Stimulated activated naive CD8-positive, alpha-beta T cell treated with anti-CD3 and anti-CD28 coated beads, Interleukin-15, amount 100 ng/mL, for 72 hours (primary cell): ENCODE measurements around the gene TUBB.
"Not testable (repeated sequence)": the region's sequence is repeated elsewhere in the genome, so short reads cannot be mapped to it uniquely, and the experiment has no call there.

Source experiments
- ATAC-seq: fragments of 150-1000 bp; cut with Tn5 transposase; 2 replicates; pipeline ENCODE4 v1.10.0; 2021; ENCODE audit warnings: mild to moderate bottlenecking, moderate library complexity
- DNase-seq, 2 donors: peaks; one replicate each; pipeline ENCODE4 v3.0.0; 2021 to 2022
- H3K27ac Mint-ChIP-seq, 2 donors: one replicate each; pipeline ENCODE4 v1.8.0; 2022; ENCODE audit warnings: mild to moderate bottlenecking in 2 of 2, mixed read lengths in 2 of 2, moderate library complexity in 2 of 2
- H3K27me3 Mint-ChIP-seq: one replicate; pipeline ENCODE4 v1.8.0; 2022; ENCODE audit warnings: mixed read lengths
- H3K4me1 Mint-ChIP-seq: one replicate; pipeline ENCODE4 v1.8.0; 2022; ENCODE audit warnings: mild to moderate bottlenecking, mixed read lengths
- H3K4me3 Mint-ChIP-seq, 2 donors: one replicate each; pipeline ENCODE4 v1.8.0; 2022; ENCODE audit warnings: mild to moderate bottlenecking in 2 of 2, mixed read lengths in 2 of 2, moderate library complexity in 1 of 2
- H3K9me3 Mint-ChIP-seq, 2 donors: one replicate each; pipeline ENCODE4 v1.8.0; 2022; ENCODE audit warnings: mixed read lengths in 2 of 2

Gene TUBB

GRCh38 chr6:30705620-30706019 is 14.5 kb upstream of the TUBB start:
- H3K27me3 Mint-ChIP-seq = no peaks in the 10 kb centered on the region
- peaks cover 6% of the 10 kb centered on the region for H3K4me1 Mint-ChIP-seq
- ATAC-seq (no peak), DNase-seq (no peak)
- H3K9me3 Mint-ChIP-seq = no peaks in the 10 kb centered on the region
- no peak overlapping the region for H3K27ac Mint-ChIP-seq
- H3K4me3 Mint-ChIP-seq = no peak overlapping the region

GRCh38 chr6:30707281-30707850 is 12.8 kb upstream of the TUBB start:
- H3K27me3 Mint-ChIP-seq = no peaks in the 10 kb centered on the region
- peaks cover 17% of the 10 kb centered on the region for H3K4me1 Mint-ChIP-seq
- no peak overlapping the region for H3K27ac Mint-ChIP-seq
- ATAC-seq = no peak
- H3K4me3 Mint-ChIP-seq = no peak overlapping the region
- DNase-seq = no peak
- H3K9me3 Mint-ChIP-seq = no peaks in the 10 kb centered on the region

GRCh38 chr6:30709101-30709868 is 10.9 kb upstream of the TUBB start:
- Mint-ChIP-seq H3K4me1 (peaks cover 31% of the 10 kb centered on the region), H3K27ac (no peak overlapping the region), H3K9me3 (no peaks in the 10 kb centered on the region), H3K27me3 (no peaks in the 10 kb centered on the region), H3K4me3 (no peak overlapping the region)
- ATAC-seq = no peak
- no peak for DNase-seq

DNA sequence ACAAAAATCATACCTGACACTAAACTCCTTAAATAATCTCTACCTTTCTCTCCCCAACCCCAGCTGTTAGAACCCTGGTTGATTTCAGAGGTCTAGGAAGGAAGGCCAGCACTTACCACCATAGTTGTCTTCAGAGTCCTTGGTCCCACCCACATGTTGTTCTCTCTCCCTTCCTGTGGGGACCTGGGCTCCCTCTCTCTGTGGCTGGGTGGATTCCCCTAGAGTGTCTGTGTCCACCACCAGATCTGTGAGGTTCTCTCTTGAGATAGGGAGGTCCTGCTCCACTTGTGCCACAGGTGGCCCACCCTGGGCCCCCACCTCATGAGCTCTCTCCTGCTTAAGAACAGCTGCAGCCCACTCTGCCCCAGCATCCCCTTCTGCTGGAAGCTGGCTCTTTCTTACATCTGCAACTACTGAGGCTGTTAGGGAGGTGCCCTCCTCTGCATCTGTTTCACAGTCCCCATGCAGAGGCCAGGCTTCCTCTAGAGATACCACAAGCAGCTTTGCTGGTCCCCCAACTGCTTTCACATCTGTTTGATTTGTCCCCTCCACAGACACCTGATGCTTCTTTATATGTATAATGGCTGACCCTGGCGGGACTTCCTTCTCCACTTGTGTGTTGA is 8.3 kb upstream of the TUBB start:
- peak overlapping the region; percentile 34 to 39 for H3K4me3 Mint-ChIP-seq
- ATAC-seq (peak; percentile 88), DNase-seq (peak in 1 of 2 donors; percentile 30)
- H3K27ac Mint-ChIP-seq = peak overlapping the region; percentile 4 to 50
- H3K4me1 Mint-ChIP-seq = peaks cover 50% of the 10 kb centered on the region
- no peaks in the 10 kb centered on the region for H3K9me3 Mint-ChIP-seq
- no peaks in the 10 kb centered on the region for H3K27me3 Mint-ChIP-seq

DNA sequence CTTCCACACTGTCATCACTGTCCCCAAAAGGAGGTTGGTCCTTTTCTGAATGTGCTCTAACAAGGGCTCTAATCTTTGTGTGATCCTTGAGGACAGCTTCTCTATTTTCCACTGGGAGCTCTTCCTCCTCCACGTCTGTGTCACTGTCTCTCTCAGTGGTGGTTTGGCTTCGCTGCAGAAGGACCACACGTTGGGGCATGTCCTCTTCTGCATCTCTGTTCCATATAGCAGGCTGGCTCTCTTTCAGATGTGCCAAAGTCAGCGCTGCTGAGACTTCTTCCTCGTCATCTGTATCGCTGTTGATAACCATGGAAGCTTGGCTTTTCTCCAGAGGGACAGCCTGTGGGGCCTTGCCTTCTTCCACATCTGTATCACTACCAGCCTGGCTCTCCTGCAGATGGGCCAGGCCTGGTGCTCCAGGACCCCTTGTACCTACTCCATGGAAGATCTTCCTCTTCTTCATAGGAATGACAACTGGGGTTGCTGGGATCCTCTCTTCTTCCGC is 7.7 kb upstream of the TUBB start:
- Mint-ChIP-seq H3K4me3 (peak overlapping the region; percentile 34 to 39), H3K27me3 (no peaks in the 10 kb centered on the region), H3K9me3 (no peaks in the 10 kb centered on the region), H3K4me1 (peaks cover 56% of the 10 kb centered on the region), H3K27ac (peak overlapping the region; percentile 19 to 50)
- DNase-seq = no peak
- ATAC-seq = no peak

DNA sequence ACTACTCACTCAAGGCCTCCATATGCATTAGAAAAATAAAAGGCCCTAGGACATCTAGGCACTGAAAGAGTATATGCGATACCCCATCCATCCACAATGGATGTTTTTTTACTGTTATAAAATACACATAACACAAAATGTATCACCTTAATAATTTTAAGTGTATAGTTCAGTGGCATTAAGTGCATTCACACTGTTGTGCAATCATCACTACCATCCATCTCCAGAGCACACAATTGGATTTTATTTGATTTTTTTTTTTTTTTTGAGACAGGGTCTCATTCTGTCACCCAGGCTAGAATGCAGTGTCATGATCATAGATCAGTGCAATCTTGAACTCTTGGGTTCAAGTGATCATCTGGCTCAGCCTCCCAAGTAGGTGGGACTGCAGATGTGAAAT is 5.9 kb upstream of the TUBB start:
- Mint-ChIP-seq H3K4me1 (peaks cover 71% of the 10 kb centered on the region), H3K27me3 (no peaks in the 10 kb centered on the region), H3K4me3 (no peak overlapping the region), H3K27ac (no peak overlapping the region), H3K9me3 (no peaks in the 10 kb centered on the region)
- no peak for ATAC-seq
- no peak for DNase-seq

- peak overlapping the region; percentile 88 for H3K4me3 Mint-ChIP-seq
- DNase-seq (no peak), ATAC-seq (no peak)
- no peaks in the 10 kb centered on the region for H3K9me3 Mint-ChIP-seq
- peaks cover 73% of the 10 kb centered on the region for H3K4me1 Mint-ChIP-seq
- no peaks in the 10 kb centered on the region for H3K27me3 Mint-ChIP-seq
- H3K27ac Mint-ChIP-seq = peak overlapping the region; percentile 99 to 100
Measured at GRCh38 chr6:30716879-30717128, 3.3 kb upstream of the TUBB start.

GRCh38 chr6:30717129-30717844 is 2.9 kb upstream of the TUBB start, which contains the start of gene MDC1:
MDC1 (minus strand) TSS chr6:30717281; CDS start chr6:30715175, 2,106 bp downstream.
- peak; percentile 87 for ATAC-seq
- H3K4me3 Mint-ChIP-seq = peak within 1 kb of the TSS; percentile 88
- peak; percentile 99 to 100 for DNase-seq
- no peaks in the 10 kb centered on the region for H3K9me3 Mint-ChIP-seq
- no peaks in the 10 kb centered on the region for H3K27me3 Mint-ChIP-seq
- peaks cover 72% of the 10 kb centered on the region for H3K4me1 Mint-ChIP-seq
- peak within 1 kb of the TSS; percentile 99 to 100 for H3K27ac Mint-ChIP-seq

GRCh38 chr6:30717845-30718720 is 2.1 kb upstream of the TUBB start:
- peak overlapping the region; percentile 88 for H3K4me3 Mint-ChIP-seq
- H3K27me3 Mint-ChIP-seq, ATAC-seq, DNase-seq, H3K9me3 Mint-ChIP-seq: not testable (repeated sequence)
- peaks cover 72% of the 10 kb centered on the region for H3K4me1 Mint-ChIP-seq
- H3K27ac Mint-ChIP-seq = peak overlapping the region; percentile 97 to 100

DNA sequence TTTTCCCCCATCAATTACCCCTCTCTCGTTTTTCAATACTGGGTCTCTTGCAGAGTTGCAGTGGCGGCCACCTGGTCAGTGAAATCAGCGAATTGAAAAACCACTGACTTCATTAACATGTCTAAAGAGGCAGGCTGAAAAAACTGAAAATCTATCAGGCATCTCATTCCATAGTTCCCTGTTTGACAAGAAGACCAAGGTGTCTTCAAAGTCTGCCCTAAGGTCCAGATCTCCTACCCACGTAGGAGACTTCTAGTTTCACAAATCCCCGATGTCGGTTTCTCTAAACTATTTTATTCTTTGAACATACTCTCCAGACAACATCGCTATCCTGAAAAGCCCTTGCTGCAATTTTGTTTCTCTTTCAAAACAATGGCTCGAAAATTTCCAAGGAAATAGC is 796 bp upstream of the TUBB start:
- Mint-ChIP-seq H3K27ac (peak overlapping the region; percentile 99), H3K9me3 (no peaks in the 10 kb centered on the region), H3K4me3 (peak overlapping the region; percentile 88), H3K4me1 (peaks cover 78% of the 10 kb centered on the region), H3K27me3 (no peaks in the 10 kb centered on the region)
- ATAC-seq (no peak), DNase-seq (no peak)

GRCh38 chr6:30720738-30721197 is 616 bp downstream of the TUBB start:
- DNase-seq = peak; percentile 65 to 79
- Mint-ChIP-seq H3K4me3 (peak overlapping the region; percentile 88), H3K27me3 (no peaks in the 10 kb centered on the region), H3K4me1 (peaks cover 79% of the 10 kb centered on the region), H3K9me3 (no peaks in the 10 kb centered on the region), H3K27ac (peak overlapping the region; percentile 99)
- ATAC-seq = no peak

DNA sequence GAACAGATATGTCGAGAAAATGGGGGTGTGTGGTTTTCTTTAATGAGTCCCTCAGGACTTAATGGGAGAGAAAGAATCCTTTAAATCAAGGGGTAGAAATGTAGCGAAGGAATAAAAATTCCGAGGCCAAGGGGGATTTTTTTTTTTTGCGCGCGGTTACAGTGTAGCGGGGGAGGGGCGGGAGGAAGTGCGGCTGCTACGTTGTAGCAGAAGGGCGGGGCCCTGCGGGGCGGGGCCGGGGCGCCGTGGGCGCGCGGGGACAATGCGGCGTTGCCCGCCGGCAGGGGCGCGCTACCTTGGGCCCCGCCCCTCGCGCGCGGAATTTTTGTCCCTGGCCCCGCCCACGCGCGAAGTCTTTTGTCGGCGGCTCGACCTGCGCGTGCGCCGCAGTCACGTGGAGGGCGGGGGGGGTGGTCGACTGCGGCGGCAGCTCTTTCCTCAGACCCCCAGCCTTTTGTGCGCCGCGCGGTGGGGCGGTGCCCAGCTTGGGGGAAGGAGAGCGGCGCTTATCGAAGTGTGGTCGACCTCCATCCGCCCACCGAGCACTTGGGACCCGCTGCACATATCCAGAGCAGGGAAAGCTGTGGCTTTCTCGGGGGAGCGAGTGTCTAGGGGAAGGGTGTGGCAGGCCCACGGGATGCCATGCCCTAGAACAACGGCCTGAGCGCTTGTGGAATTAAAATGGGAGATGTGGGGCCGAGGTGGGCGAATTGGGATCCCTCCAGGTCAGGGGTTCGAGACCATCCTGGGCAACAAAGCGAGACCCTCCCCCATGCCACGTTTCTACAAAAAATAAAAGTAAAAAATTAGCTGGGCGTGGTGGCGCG is 1.3 kb downstream of the TUBB start:
- no peaks in the 10 kb centered on the region for H3K9me3 Mint-ChIP-seq
- peaks cover 75% of the 10 kb centered on the region for H3K4me1 Mint-ChIP-seq
- peak overlapping the region; percentile 88 for H3K4me3 Mint-ChIP-seq
- no peaks in the 10 kb centered on the region for H3K27me3 Mint-ChIP-seq
- DNase-seq (peak; percentile 94 to 96), ATAC-seq (peak; percentile 30)
- H3K27ac Mint-ChIP-seq = peak overlapping the region; percentile 99

- Mint-ChIP-seq H3K27ac (peak overlapping the region; percentile 79 to 99), H3K4me1 (peaks cover 69% of the 10 kb centered on the region), H3K4me3 (peak overlapping the region; percentile 88)
- H3K27me3 Mint-ChIP-seq, ATAC-seq, H3K9me3 Mint-ChIP-seq: not testable (repeated sequence)
- DNase-seq = peak in 1 of 2 donors; percentile 39
Measured at GRCh38 chr6:30722025-30722279, 1.8 kb downstream of the TUBB start.
